GM12878 (cell line): ENCODE results near the gene NCKAP5. TPM values are rescaled to one million over a fixed set of nuclear protein-coding genes. Genes with fewer than 3 reads are reported as not detected.

Experiments
- ATAC-seq: fragments of 200-7000 bp; cut with Tn5 transposase; 3 replicates; pipeline ENCODE4 v1.9.1; 2020; ENCODE audit warnings: mild to moderate bottlenecking, moderate library complexity
- BruUV-seq: library from RNA; stranded (reverse); fragments of 400-500 nt; replicated peaks from 2 replicates; lab custom pipeline; 2021; lab: Mats Ljungman, UMichigan
- CTCF ChIA-PET: fragments of 300-600 bp; sonication (Branson Sonifier 250); formaldehyde crosslinking; extraction: SDS; loops from one replicate; lab custom pipeline; 2021; ENCODE audit warnings: inconsistent platforms; lab: Yijun Ruan, JAX
- POLR2A ChIA-PET: fragments of 350-600 bp; formaldehyde crosslinking; extraction: SDS; loops from one replicate; lab custom pipeline; 2021; ENCODE audit warnings: inconsistent platforms; lab: Charles Lee
- RAD21 ChIA-PET: fragments of 300-600 bp; sonication (Branson Sonifier 250); formaldehyde crosslinking; loops from one replicate; lab custom pipeline; 2023; ENCODE audit warnings: antibody characterized with exemption; ENCODE audit not compliant: unreplicated experiment; lab: Charles Lee
- SMC1A ChIA-PET: fragments of 300-600 bp; sonication (Branson Sonifier 250); formaldehyde crosslinking; loops from one replicate; lab custom pipeline; 2023; ENCODE audit not compliant: unreplicated experiment, uncharacterized antibody; lab: Charles Lee
- DNase-seq: peaks from one replicate; pipeline ENCODE4 v3.0.0-alpha.2; 2011; ENCODE audit warnings: low read depth, low spot score
- FAIRE-seq: peaks from 3 replicates; lab custom pipeline; 2011; peaks lifted over from hg19 to GRCh38; lab: Jason Lieb, UNC
- H2AFZ ChIP-seq: 2 replicates; pipeline ENCODE4 v1.6.0; 2011; ENCODE audit warnings: low read depth, low read length, control low read depth; ENCODE audit not compliant: control insufficient read depth
- H3K27ac ChIP-seq: 2 replicates; pipeline ENCODE4 v1.5.1; 2011; ENCODE audit warnings: control low read depth; ENCODE audit not compliant: control insufficient read depth, insufficient read depth
- H3K27me3 ChIP-seq, 2 experiments: replicated peaks in 1 of 2; 2 replicates each; pipeline versions ENCODE4 v1.6.0 to v1.6.1; 2011; ENCODE audit warnings: low read length in 1 of 2; ENCODE audit not compliant: control insufficient read depth in 2 of 2, insufficient read depth in 2 of 2
- H3K36me3 ChIP-seq, 2 experiments: 2 replicates each; pipeline ENCODE4 v1.5.1; 2011; ENCODE audit warnings: low read length in 1 of 2; ENCODE audit not compliant: control insufficient read depth in 2 of 2, insufficient read depth in 2 of 2
- H3K4me1 ChIP-seq: 2 replicates; pipeline ENCODE4 v1.6.1; 2011; ENCODE audit warnings: mild to moderate bottlenecking, low read length, moderate library complexity, mixed read lengths; ENCODE audit not compliant: control insufficient read depth, insufficient read depth
- H3K4me2 ChIP-seq: 2 replicates; pipeline ENCODE4 v1.6.0; 2011; ENCODE audit warnings: control low read depth; ENCODE audit not compliant: control insufficient read depth, insufficient read depth
- H3K4me3 ChIP-seq: fragments of 200-600 bp; sonication (generic); 2 replicates; pipeline ENCODE4 v1.5.1; 2016
- H3K79me2 ChIP-seq: 2 replicates; pipeline ENCODE4 v1.6.0; 2011; ENCODE audit warnings: low read length; ENCODE audit not compliant: control insufficient read depth, insufficient read depth
- H3K9ac ChIP-seq: 2 replicates; pipeline ENCODE4 v1.8.0; 2011; ENCODE audit warnings: low read length, control low read depth, mixed read lengths; ENCODE audit not compliant: control insufficient read depth, insufficient read depth
- H3K9me3 ChIP-seq: replicated peaks from 3 replicates; pipeline ENCODE4 v1.5.1; 2011; ENCODE audit warnings: mild to moderate bottlenecking, low read length; ENCODE audit not compliant: control insufficient read depth, insufficient read depth
- H4K20me1 ChIP-seq: 2 replicates; pipeline ENCODE4 v1.6.0; 2011; ENCODE audit not compliant: control insufficient read depth, insufficient read depth
- ATF7 ChIP-seq: fragments of 450-650 bp; IDR thresholded peaks from 2 replicates; pipeline ENCODE4 v1.6.1; 2016; ENCODE audit warnings: low read depth, mild to moderate bottlenecking
- BRCA1 ChIP-seq: IDR thresholded peaks from 2 replicates; pipeline ENCODE4 v1.6.1; 2011; ENCODE audit warnings: low read depth, low read length, improper control_type of control experiment
- CTCF ChIP-seq, 3 experiments: IDR thresholded peaks in 2 of 3; conservative IDR thresholded peaks in 1 of 3; 2 replicates each; pipeline ENCODE4 v1.5.1; 2011; ENCODE audit warnings: low read depth in 3 of 3, low read length in 3 of 3, mild to moderate bottlenecking in 3 of 3, control low read depth in 2 of 3, moderate library complexity in 2 of 3, inconsistent platforms in 1 of 3, mixed read lengths in 1 of 3; ENCODE audit not compliant: control insufficient read depth in 2 of 3, insufficient read depth in 1 of 3; ENCODE audit errors: extremely low read depth in 1 of 3
- HSF1 ChIP-seq: fragments of 150-350 bp; IDR thresholded peaks from 2 replicates; pipeline ENCODE4 v1.6.1; 2014; ENCODE audit warnings: mild to moderate bottlenecking, low read depth, low read length
- IKZF2 ChIP-seq, 2 experiments: fragments of 450-650 bp; IDR thresholded peaks; 2 replicates each; pipeline ENCODE4 v1.6.1; 2017; ENCODE audit warnings: mild to moderate bottlenecking in 2 of 2, moderate library complexity in 2 of 2
- MEF2B ChIP-seq: fragments of 450-650 bp; IDR thresholded peaks from 2 replicates; pipeline ENCODE4 v1.6.1; 2018; ENCODE audit warnings: mild to moderate bottlenecking, moderate library complexity; ENCODE audit not compliant: partially characterized antibody, poor library complexity, severe bottlenecking
- NRF1 ChIP-seq: conservative IDR thresholded peaks from 2 replicates; pipeline ENCODE4 v1.6.1; 2011; ENCODE audit warnings: mild to moderate bottlenecking, low read depth, low read length, improper control_type of control experiment
- WGBS: methylation state at CpG from one replicate; pipeline ENCODE4 v1.1.6; 2016; ENCODE audit warnings: low lambda C conversion rate; ENCODE audit not compliant: insufficient replicate concordance, insufficient coverage; ENCODE audit errors: missing lambda C conversion rate; 5-methylcytosine and 5-hydroxymethylcytosine counted together
- in situ Hi-C: fragments of 300-500 bp; cut with MboI; formaldehyde crosslinking; loops from 9 replicates; pipeline ENCODE4 v1.14.3; 2018; ENCODE audit warnings: mixed read lengths
- intact Hi-C: fragments of 100-400 bp; cut with micrococcal nuclease; formaldehyde crosslinking; loops from one replicate; pipeline ENCODE4 v1.14.2; 2022; ENCODE audit not compliant: unreplicated experiment
- polyA plus RNA-seq, 11 experiments: library from polyadenylated mRNA; depleted of rRNA in 4 of 11; unstranded in 6 of 11; stranded (reverse) in 5 of 11; fragments of >200 nt; fragmentation: Nextera tagmentation in 4 of 11; fragmentation: Illumina TruSeq in 1 of 11; extraction: Ambion mirVana in 4 of 11; extraction: Trizol in 1 of 11; gene quantifications; 1 replicate in 1 of 11; 2 replicates in 10 of 11; pipeline versions ENCODE4 v1.2.1 to v1.2.3, GENCODE V29; 2011 to 2016; ENCODE audit warnings: inconsistent platforms in 2 of 11, missing spikeins in 2 of 11, low read depth in 1 of 11
- total RNA-seq, 4 experiments: library from RNA; depleted of rRNA in 3 of 4; stranded (reverse); fragments of >200 nt in 3 of 4; fragmentation: Illumina TruSeq in 1 of 4; extraction: Trizol in 1 of 4; gene quantifications; 2 replicates each; pipeline versions ENCODE4 v1.2.1 to v1.2.3, GENCODE V29; 2013 to 2021
- TF ChIP-seq, protein P1 (sequence below): fragments of 450-650 bp; IDR thresholded peaks from 2 replicates; pipeline ENCODE4 v1.6.1; 2016; ENCODE audit warnings: mild to moderate bottlenecking
- TF ChIP-seq, protein P2 (sequence below): IDR thresholded peaks from 2 replicates; pipeline ENCODE4 v1.6.1; 2012; ENCODE audit warnings: improper control_type of control experiment, low read depth, low read length; ENCODE audit not compliant: insufficient replicate concordance

NCKAP5 gene
- total and polyA plus RNA-seq, 10 of the 15 experiments (the other 5 are each of a cell fraction or from before 2014, with no cell fraction given) = 0.06 to 0.44 (median 0.16) TPM

GRCh38 chr2:132979339-132980093 lies 588.7 kb downstream of the NCKAP5 start:
- Histone ChIP-seq H3K4me3 (no peak overlapping the region), H3K4me1 (no peaks in the 10 kb centered on the region), H3K36me3 (no peaks in the 10 kb centered on the region), H3K9ac (no peak overlapping the region), H2AFZ (no peak overlapping the region), H3K9me3 (no peaks in the 10 kb centered on the region), H3K27me3 (no peaks in the 10 kb centered on the region), H4K20me1 (no peaks in the 10 kb centered on the region), H3K27ac (no peak overlapping the region), H3K4me2 (no peak overlapping the region), H3K79me2 (no peaks in the 10 kb centered on the region)
- in situ Hi-C loops (no loop called here), intact Hi-C loops (loop anchor here (2.0 kb wide), 1 partner anchor 79 kb away; no protein-coding TSS in a partner anchor)
- POLR2A ChIA-PET = interaction anchor here (0.6 to 2.0 kb wide), 7 partner anchors 12 to 544 kb away, joined by 3 to 10 read pairs (median 5); no protein-coding TSS in a partner anchor
- no TSS peak for BruUV-seq
- DNase-seq = no peak
- FAIRE-seq = no peak
- ATAC-seq = peak; percentile 86
- 13% methylated on average over 4 of the region's 5 CpGs for WGBS
- RAD21 ChIA-PET = interaction anchor here (0.6 to 4.6 kb wide), 10 partner anchors 11 to 844 kb away, joined by 3 to 36 read pairs (median 6); no protein-coding TSS in a partner anchor
- CTCF ChIA-PET = interaction anchor here (0.8 to 2.9 kb wide), 8 partner anchors 9 to 188 kb away, joined by 3 to 13 read pairs (median 3); no protein-coding TSS in a partner anchor
- SMC1A ChIA-PET = interaction anchor here (0.6 to 17.3 kb wide), 18 partner anchors 11 to 207 kb away, joined by 3 to 211 read pairs (median 8); no protein-coding TSS in a partner anchor
- TF ChIP-seq, protein P1, sequence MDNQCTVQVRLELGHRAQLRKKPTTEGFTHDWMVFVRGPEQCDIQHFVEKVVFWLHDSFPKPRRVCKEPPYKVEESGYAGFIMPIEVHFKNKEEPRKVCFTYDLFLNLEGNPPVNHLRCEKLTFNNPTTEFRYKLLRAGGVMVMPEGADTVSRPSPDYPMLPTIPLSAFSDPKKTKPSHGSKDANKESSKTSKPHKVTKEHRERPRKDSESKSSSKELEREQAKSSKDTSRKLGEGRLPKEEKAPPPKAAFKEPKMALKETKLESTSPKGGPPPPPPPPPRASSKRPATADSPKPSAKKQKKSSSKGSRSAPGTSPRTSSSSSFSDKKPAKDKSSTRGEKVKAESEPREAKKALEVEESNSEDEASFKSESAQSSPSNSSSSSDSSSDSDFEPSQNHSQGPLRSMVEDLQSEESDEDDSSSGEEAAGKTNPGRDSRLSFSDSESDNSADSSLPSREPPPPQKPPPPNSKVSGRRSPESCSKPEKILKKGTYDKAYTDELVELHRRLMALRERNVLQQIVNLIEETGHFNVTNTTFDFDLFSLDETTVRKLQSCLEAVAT = peak; percentile 37
- TF ChIP-seq CTCF (IDR thresholded peaks at IDR 0.05 in 2 of 3, conservative IDR thresholded peaks at IDR 0.05 in 1 of 3; ENCODE audit: control insufficient read depth in 2 of 3, extremely low read depth in 1 of 3, insufficient read depth in 1 of 3, low read depth in 3 of 3, low read length in 3 of 3) = no peak
- TF ChIP-seq, protein P2, sequence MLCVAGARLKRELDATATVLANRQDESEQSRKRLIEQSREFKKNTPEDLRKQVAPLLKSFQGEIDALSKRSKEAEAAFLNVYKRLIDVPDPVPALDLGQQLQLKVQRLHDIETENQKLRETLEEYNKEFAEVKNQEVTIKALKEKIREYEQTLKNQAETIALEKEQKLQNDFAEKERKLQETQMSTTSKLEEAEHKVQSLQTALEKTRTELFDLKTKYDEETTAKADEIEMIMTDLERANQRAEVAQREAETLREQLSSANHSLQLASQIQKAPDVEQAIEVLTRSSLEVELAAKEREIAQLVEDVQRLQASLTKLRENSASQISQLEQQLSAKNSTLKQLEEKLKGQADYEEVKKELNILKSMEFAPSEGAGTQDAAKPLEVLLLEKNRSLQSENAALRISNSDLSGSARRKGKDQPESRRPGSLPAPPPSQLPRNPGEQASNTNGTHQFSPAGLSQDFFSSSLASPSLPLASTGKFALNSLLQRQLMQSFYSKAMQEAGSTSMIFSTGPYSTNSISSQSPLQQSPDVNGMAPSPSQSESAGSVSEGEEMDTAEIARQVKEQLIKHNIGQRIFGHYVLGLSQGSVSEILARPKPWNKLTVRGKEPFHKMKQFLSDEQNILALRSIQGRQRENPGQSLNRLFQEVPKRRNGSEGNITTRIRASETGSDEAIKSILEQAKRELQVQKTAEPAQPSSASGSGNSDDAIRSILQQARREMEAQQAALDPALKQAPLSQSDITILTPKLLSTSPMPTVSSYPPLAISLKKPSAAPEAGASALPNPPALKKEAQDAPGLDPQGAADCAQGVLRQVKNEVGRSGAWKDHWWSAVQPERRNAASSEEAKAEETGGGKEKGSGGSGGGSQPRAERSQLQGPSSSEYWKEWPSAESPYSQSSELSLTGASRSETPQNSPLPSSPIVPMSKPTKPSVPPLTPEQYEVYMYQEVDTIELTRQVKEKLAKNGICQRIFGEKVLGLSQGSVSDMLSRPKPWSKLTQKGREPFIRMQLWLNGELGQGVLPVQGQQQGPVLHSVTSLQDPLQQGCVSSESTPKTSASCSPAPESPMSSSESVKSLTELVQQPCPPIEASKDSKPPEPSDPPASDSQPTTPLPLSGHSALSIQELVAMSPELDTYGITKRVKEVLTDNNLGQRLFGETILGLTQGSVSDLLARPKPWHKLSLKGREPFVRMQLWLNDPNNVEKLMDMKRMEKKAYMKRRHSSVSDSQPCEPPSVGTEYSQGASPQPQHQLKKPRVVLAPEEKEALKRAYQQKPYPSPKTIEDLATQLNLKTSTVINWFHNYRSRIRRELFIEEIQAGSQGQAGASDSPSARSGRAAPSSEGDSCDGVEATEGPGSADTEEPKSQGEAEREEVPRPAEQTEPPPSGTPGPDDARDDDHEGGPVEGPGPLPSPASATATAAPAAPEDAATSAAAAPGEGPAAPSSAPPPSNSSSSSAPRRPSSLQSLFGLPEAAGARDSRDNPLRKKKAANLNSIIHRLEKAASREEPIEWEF = no peak
- TF ChIP-seq IKZF2 (IDR thresholded peaks at IDR 0.05) = peak in 1 of 2 experiments; percentile 22; a peak in 1 of 4 replicates
- TF ChIP-seq NRF1 = no peak
- peak; percentile 39 for TF ChIP-seq MEF2B
- no peak for TF ChIP-seq BRCA1
- TF ChIP-seq HSF1 = no peak
- TF ChIP-seq ATF7 = peak; percentile 74
